Astrocyte of the cerebellum (primary cell): ENCODE measurements around the gene MSANTD1.

Experiments used
- DNase-seq: peaks from one replicate; pipeline ENCODE4 v3.0.0-alpha.2; 2011; ENCODE audit warnings: low read depth
- H3K4me3 ChIP-seq: 2 replicates; pipeline ENCODE4 v1.5.1; 2011; ENCODE audit warnings: mild to moderate bottlenecking, low read depth, low read length, moderate library complexity
- CTCF ChIP-seq: IDR thresholded peaks from 2 replicates; pipeline ENCODE4 v1.5.1; 2012; ENCODE audit warnings: low read length, low read depth, moderate library complexity, mild to moderate bottlenecking; ENCODE audit errors: missing control alignments
- in situ Hi-C: cut with HindIII; loops from 2 replicates; pipeline ENCODE4 v1.10.0; 2017; ENCODE audit warnings: low sequenced_read_pairs

Gene MSANTD1

GRCh38 chr4:3257103-3257555 is 8.2 kb downstream of the MSANTD1 start:
- no peak for DNase-seq
- in situ Hi-C loops = no loop called here
- TF ChIP-seq CTCF = no peak
- H3K4me3 ChIP-seq = no peak overlapping the region

DNA sequence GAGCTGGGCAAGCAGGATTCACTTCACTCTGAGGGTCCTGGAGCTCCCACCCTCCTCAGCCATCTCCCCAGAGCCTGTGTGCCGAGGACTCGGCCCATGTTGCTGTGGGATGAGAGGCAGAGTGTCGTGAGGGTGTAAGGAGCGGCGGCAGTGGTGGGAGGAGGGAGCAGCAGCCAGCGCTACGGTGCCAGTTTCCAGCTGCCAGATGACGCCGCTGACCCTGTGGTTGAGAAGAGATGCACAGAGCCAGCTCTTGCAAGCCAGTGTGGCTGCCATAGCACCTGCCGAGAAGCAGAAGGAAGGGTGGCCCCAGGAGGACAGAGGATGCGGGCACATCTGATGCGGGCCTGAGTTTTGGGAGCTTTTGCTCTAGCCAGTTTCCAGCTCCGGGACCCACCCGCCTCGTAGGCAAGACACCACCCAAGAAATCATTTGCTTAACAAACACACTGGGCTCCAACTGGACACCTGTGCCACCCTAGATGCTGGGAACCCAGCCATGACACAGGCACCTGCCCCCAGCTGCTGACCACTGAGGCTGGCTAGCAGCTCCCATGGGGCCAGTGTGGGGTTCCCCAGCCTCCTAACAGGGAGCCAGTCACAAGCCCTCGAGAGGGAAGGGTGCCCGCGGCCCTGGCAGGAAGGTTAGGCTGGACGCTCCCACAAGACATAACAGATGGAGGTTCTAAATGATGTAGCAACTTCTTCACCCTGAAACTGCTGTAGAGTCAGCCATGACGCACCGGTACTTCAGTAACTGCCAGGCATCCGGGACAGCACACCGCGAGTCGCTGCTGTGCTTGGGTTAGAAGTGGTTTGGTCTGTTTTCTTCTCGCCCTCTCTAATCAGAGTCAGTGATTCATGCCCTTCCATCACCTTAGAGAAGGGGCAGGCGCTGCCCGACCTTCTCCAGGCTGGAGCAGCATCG is 8.9 kb downstream of the MSANTD1 start:
- TF ChIP-seq CTCF = no peak
- DNase-seq = no peak
- H3K4me3 ChIP-seq = no peak overlapping the region

DNA sequence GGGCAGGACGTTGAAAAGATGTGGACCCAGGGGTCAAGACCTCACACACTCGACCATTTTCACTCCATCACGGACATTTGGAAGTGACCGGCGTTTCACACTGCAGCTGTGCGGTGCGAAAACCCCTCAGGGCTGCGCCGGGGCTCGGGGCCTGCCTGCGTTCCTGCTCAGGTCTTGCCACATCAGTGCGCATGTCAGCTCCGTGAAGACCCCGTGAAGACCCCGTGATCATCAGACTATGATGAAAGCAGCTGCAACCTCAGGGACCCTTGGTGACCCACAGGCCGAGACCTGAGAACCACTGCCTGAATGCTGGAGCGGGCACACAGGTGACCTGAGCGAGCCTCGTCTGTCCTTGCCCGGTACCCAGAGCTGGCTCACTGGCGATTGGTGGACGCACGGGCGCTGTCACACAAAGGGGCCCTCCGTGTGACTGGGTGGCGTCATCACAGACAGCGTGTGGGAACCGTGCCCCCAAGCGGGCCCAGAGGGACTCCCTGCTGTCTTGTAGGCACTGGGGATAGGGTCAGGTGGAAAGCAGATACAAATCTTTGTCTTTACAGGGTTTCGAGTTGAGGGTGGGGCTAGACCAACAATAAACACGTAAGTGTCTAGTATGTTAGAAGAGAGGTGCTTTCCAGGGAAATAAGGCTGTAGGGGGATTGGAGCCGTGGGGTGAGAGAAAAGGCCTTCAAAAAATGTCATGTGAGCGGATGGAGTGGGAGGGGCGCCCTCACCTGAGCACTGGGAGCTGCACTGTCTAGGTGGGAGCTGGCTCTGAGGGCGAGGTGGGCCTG is 12.7 kb downstream of the MSANTD1 start:
- in situ Hi-C loops = no loop called here
- DNase-seq = no peak
- TF ChIP-seq CTCF = no peak
- no peak overlapping the region for H3K4me3 ChIP-seq

More for the DNA sequence above, 8.9 kb downstream of the MSANTD1 start:
- in situ Hi-C loops = no loop called here

- in situ Hi-C loops = no loop called here
- H3K4me3 ChIP-seq = no peak overlapping the region
- TF ChIP-seq CTCF = no peak
- DNase-seq = no peak
Measured at GRCh38 chr4:3262208-3263052, 13.5 kb downstream of the MSANTD1 start.

- no peak for TF ChIP-seq CTCF
- in situ Hi-C loops = no loop called here
- no peak for DNase-seq
- H3K4me3 ChIP-seq = no peak overlapping the region
Measured at GRCh38 chr4:3263053-3263875, 14.3 kb downstream of the MSANTD1 start.
